NCI-H2107 treated with DMSO at 0.1 percent for 48 hours (cell line): ENCODE data around the gene OLIG2.

Source experiments
- DNase-seq: peaks from one replicate; lab custom pipeline; 2025; ENCODE audit not compliant: unreplicated experiment; lab: John Stamatoyannopoulos, UW

OLIG2 gene

DNA sequence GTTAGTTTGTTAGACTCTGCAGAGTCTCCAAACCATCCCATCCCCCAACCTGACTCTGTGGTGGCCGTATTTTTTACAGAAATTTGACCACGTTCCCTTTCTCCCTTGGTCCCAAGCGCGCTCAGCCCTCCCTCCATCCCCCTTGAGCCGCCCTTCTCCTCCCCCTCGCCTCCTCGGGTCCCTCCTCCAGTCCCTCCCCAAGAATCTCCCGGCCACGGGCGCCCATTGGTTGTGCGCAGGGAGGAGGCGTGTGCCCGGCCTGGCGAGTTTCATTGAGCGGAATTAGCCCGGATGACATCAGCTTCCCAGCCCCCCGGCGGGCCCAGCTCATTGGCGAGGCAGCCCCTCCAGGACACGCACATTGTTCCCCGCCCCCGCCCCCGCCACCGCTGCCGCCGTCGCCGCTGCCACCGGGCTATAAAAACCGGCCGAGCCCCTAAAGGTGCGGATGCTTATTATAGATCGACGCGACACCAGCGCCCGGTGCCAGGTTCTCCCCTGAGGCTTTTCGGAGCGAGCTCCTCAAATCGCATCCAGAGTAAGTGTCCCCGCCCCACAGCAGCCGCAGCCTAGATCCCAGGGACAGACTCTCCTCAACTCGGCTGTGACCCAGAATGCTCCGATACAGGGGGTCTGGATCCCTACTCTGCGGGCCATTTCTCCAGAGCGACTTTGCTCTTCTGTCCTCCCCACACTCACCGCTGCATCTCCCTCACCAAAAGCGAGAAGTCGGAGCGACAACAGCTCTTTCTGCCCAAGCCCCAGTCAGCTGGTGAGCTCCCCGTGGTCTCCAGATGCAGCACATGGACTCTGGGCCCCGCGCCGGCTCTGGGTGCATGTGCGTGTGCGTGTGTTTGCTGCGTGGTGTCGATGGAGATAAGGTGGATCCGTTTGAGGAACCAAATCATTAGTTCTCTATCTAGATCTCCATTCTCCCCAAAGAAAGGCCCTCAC is at the start of gene OLIG2:
OLIG2 (plus strand) TSS at position 447 of the 954 bp plus-strand sequence. CDS start 928 bp downstream, outside the sequence.
- no peak for DNase-seq

DNA sequence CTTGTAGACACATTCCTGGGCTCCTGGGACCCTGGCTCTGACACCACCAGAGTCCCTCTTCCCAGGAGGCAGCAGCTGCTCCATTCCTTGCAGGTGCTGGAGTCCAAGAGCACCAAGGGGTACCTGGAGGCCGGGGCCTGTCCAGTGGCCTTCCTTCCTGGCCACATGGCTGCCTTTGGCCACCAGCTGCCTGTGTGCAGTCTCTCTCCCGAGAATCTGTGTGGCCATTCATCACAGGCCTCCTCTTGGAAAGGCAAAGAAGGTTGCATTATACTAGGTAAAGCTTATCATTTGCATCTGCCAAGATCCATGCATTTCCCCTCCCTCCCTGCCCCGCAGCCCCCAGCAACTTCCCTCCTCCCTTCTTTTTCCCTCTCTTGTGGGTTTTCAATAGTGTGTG is 48.9 kb upstream of the OLIG2 start:
- DNase-seq, result no peak

DNA sequence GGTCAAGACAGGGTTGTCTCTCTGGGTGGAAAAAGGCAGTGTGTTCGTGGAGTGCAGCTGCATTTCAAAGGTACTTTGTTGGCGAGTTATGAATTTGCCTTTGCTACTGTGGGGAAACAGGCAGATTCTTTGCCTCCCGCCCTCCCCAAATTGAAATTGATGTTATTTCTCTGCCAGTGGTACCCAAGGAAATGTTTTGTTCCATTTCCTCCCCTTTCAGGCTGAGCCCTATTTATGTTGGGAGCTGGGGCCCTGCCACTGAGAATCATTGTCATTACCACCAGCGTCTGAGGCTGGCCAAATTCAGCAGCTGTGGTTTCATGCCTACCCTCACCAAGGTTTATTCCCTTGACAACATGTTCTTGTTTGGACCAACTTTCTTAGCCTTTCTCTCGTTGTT is 48.5 kb upstream of the OLIG2 start:
- no peak for DNase-seq

DNA sequence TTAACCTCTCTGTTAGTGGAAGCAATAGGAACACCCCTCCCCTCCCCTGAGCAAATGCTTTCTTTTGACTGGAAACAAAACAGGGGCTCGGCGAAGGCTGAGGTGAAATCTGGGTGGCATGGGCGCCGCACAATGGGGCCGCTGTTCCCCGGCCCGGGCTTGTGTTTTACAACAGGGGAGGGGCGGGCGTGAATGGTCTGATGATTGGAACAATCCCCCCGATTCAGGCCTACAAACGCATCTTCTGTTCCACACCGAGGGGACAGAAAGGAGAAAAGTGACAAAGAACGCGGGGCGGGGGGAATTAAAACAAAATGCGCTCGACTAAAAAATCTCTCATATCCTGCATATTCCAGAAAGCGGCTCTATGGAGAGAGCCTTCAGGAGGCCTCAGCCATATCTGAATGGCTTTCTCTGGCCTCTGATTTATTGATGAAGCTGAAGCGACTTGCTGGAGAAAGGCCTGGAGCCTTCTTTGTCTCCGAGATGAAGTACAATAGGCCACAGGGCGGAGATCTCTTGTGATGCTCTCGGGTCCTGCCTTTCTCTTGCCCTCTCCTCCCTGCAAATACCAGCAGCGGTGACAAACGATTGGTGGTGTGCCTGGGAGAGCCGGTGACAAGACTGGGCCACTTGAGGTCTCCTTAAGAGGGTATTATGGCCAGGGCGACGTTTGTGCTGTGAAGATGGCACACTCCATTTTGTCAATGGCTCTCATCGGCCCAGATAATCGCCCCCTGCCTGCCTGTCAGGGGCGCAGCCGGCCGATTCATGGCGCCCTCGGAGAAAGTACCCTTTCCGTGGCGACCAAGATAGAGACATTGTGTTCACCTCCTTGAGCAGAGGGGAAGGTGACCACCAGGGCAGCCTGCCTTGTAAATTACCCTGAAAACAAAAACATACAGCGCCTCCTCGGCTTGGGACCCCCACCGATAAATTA is 47.1 kb upstream of the OLIG2 start:
- DNase-seq, result no peak

DNA sequence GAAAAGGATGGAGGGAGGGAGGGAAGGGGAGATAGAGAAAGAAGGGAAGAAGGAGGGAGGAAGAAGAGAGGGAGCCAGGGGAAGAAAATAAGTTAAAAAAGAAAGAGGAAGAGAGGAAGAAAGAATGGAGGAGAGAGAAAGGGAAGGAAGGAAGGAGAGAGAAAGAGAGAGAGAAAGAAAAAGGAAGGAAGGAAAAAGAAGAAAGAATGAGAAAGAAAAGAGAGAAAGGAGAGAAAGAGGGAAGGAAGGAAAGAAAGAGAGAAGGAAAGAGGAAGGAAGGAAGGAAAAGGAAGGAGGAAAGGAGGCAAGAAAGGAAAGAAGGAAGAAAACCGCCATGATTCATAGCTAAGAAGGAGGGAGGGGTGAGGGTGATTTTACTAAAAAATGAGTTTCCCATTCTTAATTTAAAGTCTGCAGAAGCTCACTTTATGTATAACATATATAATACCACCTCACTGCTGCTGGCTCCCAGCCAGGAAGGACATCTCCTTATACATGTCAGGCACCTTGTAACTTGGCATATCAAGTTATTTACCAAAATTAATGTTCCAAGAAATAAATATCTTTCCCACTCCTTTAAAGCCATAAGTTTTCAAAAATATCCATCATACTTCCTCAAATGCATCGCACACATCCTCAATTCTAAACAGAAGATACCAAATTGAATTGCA is 46.0 kb upstream of the OLIG2 start:
- no peak for DNase-seq

DNA sequence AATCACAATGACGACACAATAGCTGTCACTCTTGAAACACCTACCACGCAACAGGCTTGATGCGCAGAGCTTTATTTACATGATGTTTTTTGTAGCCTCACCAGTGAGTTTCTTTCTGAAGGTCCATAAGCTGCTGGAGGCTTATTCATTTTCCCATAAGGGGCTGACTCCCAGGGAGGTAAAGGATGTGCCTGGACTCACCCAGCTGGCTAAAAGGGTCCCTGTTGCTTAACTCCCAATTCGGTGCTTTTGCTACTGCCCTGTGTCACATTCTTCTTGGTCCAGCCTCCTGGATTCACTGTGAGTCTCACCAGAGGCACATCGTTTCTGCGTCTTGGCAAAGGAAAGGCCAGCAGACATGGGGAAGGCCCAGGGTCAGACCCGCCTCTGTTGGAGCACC is 44.6 kb upstream of the OLIG2 start:
- DNase-seq, result no peak

DNA sequence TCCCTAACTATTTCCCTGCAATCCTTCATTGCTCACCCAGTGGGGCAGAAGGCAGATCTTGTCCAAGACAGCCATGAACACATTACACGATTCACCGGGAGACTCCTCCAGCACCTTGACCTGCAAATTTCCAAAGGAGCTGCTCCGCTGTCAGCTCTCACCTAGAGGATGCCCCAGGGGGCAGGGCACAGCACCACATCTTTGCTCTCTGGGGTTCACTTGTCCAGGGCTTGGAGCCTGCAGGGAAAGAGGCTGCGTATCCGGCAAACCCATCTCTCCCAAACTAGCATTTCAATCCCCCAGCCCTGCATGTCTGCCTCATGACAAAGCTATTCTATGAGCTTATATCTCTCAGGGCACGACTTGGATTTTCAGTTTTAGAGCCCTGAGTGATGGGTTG is 35.1 kb upstream of the OLIG2 start:
- DNase-seq, result no peak

DNA sequence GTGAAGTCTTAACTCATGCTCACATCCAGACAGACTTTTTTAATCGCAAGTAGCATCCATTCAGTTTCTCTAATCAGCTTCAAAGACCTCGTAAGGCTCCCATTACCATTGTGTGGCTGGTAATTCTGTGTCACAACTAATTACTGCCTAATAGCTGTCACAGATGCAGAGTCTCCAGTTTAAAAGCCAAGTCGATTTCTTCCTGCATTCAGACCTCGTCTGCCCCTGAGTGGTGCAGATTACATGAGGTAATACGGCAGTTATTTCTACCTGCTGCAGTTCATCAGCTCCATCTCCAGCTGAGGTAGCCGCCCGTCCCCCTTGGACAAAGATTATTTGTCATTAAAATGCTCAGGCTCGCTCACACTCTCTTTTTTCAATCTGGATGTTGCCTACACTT is 34.4 kb upstream of the OLIG2 start:
- no peak for DNase-seq

DNA sequence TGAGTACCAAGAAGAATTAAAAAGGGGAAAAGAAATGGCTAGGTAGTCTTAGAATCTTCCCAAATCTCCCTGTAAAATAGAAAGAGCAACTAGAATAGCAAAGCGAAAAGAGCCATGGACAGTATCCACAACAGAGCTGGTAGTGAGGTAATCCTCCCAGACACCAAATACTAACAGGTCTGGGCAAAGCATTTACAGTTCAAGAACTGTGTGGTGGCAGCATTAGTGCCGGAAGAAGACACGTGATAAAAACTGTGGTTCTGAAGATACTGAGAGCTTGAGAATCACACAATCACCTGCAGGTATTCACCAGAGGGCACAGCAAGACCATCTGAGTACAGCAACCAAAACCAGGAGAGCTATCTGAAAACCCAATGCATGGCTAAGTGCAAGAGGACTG is 31.8 kb upstream of the OLIG2 start:
- DNase-seq, result no peak

DNA sequence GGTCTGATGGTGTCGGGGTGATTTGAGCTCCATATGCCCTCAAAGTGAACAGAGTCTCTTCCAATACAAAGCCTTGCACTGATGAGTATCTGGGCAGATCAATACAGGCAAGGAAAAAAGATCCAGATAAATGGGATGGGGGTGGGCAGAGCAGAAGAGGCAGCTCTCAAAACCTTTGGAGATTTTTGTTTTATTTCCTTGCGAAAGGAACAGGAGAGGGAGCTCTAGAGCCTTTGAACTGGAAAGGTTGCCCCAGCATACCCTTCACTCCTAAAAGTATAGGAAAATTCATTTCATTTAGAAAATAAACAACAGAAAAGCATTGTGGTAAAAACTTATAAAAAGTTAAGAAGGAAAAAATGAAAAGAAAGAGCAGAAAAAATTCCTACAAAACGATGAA is 31.4 kb upstream of the OLIG2 start:
- no peak for DNase-seq

DNA sequence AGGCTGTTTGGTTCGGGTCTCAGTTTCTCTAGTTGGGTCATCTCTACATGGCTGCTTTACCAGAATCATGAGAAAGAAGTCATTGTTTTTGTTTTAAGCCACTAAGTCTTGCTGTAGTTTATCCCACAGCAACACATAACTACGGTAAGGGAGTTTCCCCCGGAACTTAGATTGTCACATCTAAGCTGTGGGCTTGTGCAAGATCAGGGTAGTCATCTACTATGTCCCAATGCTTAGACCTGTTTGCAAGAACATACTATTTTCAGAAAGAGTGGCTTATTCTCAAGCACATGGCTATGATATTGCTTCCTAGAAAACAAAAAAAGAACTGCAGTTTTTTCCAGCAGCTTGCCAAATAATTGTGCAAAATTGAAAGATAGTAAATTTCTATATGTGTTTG is 18.0 kb upstream of the OLIG2 start:
- no peak for DNase-seq

DNA sequence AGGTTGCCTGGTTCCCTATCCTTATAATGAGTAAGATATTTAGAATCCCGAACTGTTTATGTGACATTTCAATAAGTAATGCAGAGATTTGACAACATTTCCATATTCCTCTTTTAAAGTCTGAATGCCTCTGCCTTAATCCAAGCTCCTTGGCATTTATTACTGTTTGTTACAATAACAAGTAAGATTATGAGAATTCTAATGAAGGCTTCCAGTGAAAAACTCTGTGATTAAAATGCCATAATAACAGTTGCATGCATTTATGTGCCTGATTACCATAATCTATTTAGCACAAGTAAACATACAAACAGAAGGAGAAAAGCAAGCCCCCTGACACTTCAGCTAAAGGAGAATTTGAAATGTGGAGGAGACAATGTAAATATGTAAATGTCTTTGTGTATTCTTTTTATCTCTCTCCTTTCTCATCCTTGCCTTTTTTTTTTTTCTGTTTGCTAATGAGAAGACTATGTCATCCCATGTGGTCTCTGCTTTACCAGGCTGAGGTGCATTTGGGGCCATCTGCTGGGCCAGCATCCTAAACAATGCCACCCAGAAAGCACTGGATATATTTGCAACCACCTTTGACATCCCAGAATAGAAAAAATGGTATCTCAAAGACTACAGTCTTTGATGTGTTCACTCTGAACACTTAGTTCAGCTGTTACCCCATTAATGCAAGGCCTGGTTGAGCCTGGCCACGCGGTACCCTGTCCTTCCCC is 17.2 kb upstream of the OLIG2 start:
- DNase-seq, result no peak

DNA sequence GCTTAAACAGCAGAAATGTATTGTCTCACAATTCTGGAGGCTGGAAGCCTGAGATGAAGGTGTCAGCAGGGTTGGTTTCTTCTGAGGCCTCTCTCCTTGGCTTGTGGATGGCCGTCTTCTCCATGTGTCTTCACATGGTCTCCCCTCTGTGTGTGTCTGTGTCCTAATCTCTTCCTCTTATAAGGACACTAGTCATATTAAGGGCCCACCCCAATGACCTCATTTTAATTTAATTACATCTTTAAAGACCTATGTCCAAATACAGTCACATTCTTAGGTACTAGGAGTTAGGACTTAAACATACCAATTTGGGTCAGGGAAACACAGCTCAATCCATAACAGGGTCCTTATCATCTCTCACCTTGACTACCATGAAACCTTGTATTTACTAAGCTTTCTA is 14.8 kb upstream of the OLIG2 start:
- no peak for DNase-seq

DNA sequence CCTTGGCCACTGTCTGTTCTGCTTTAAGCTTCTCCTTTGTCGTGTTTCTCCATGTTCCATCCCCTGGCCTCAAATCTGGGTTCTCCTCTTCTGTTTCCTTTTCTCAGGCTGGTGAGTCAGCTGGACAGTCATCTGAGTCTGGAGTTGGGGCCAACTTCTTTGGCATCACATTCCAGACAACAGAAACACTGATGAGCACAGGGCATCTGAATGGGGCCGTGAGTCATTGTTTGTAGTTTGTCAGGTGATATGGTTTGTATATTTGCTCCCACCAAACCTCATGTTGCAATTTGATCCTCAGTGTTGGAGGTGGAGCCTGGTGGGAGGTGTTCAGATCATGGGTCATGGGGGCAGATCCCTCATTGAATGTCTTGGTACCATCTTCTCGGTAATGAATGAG is 14.3 kb upstream of the OLIG2 start:
- DNase-seq, result no peak

DNA sequence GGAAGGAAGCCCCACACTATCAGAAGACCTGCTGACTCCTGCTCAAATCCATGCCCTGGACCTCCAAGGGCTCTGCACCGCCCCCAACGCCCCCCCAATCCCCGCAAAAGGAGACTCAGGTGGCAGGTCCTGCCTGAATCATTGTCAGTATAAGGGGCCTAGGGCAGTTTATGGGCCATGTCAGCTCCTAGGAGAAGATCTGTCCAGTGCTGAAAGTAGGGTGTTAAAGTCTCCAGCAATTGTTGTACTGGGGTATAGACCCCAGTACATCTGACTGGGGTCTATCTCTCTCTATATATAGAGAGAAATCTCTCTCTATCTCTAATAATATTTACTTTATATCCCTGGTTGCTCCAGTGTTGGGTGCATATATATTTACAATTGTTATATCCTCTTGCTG is 12.1 kb upstream of the OLIG2 start:
- no peak for DNase-seq

DNA sequence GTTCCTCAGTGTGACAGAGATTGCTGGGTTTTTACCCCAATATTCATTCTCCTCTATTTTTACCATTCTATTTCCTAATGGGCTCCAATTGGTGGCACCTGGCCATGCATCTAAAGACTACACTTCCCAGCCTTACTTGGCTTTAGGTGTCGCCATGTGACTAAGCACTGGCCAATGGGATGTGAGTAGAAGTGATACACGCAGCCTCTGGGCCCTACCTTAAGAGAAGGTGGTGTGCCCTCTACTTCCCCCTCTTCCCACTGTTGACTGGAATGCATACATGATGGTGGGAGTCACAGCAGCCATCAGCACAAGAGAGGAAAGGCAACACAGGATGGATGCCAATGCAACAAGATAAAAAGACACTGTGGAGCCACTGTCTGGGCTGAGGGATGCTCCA is 11.4 kb upstream of the OLIG2 start:
- DNase-seq, result no peak

DNA sequence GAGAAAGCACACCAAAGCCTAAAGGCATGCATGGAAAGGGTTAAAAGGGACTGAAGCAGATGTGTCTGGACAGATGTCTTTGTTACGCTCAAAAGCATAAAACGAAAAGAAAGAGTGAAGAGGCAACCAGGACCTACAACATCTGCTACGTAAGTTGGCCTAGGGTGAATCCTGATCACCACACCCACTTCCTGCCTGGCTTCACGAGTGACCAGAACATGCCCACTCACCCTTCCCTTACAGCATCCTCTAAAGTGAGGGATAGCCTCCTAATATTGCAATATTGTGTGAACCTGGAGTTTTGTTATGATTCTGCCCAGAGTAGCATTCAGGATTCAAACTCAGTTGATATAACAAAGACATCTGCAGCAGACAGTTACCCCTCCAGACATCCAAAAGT is 10.6 kb upstream of the OLIG2 start:
- no peak for DNase-seq

DNA sequence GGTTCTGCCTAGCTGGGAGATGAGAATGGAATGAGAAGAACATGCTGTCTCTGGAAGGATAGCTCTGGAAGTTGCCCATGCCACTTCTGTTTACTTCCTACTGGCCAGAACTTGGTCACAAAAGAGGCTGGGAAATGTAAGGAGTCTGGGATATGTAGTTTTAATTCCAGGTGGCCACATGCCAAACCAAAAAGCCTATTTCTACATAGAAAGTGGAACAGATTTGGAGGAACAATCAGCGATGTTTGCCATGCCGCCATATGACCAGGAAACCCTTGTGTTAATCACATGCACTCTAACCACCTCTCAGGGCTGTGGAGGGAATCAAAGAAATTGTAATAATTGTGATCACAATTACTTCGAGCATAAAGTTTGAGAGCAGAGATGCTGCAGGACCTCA is 10.0 kb upstream of the OLIG2 start:
- DNase-seq, result no peak

DNA sequence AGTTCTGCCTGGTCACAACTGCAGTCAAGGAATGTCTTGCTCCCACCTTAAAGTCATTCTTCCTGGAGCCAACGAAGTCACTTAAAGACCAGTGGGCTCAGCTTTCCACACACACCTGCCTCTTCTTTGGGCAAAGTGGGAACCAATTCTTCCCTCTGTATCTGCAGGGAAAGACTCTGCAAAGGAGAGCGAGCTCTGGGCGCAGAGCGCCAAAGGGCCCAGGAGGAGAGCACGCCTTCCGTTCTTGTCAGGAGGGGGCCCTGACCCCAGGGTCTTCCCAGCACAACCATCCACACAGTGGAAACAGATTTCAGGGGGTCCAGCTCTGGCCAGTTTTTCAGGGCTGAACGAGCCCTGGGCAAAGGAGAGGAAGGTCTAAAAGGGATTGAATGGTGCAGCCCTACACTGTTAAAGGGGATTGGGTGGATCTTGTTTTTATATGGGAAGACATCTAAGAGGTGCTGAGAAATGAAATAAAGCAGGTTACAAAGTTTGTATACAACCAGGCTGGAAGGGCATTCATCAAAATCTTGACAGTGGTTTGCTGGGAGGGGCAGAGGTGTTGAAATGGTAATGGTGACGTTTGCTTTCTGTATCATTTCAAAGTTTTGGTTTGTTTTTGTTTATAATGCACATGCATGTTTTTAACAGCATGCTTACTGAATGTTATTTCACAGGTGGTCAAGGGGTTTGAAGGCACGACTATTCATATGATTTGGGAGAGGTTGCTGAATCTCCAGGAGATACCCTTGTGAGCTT is 6.8 kb upstream of the OLIG2 start:
- DNase-seq, result no peak

DNA sequence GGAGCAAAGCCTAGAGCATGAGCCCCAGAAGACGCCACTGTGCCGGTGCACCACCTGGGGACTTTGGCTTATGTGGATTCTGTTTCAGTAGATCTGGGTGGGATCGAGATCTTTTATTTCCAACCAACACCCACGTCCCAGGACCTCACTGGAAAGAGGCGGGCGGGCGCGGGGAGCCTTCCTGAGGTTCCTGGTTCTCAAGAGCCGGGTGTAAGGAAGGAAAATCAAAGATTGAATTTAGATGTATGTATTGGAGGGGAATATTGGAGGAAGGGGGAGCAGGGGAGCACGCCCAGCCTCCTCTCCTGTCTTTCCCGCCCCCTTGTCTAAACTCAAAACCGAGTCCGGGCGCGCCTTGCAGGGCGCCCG is 6.2 kb upstream of the OLIG2 start:
- no peak for DNase-seq
